WTC11 (cell line): ENCODE results near the gene TMTC1. TPM values are rescaled to one million over a fixed set of nuclear protein-coding genes. Genes with fewer than 3 reads are reported as not detected.

Experiments used
- ATAC-seq: fragments of 200-7000 bp; cut with Tn5 transposase; 2 replicates; pipeline ENCODE4 v1.10.0; 2021; ENCODE audit warnings: mild to moderate bottlenecking, moderate library complexity
- CTCF ChIA-PET: fragments of 300-600 bp; sonication (Branson Sonifier 250); formaldehyde crosslinking; loops from one replicate; lab custom pipeline; 2021; ENCODE audit warnings: antibody characterized with exemption; lab: Charles Lee
- POLR2A ChIA-PET: fragments of 350-600 bp; sonication (Branson Sonifier 250); formaldehyde crosslinking; loops from one replicate; lab custom pipeline; 2021; ENCODE audit warnings: antibody characterized with exemption; lab: Charles Lee
- DNase-seq: peaks from one replicate; pipeline ENCODE4 v3.0.0; 2021; ENCODE audit warnings: low spot score
- H3K27ac Mint-ChIP-seq: 2 replicates; pipeline ENCODE4 v1.8.0; 2021; ENCODE audit warnings: mixed read lengths
- H3K27me3 Mint-ChIP-seq: 2 replicates; pipeline ENCODE4 v1.8.0; 2021; ENCODE audit warnings: low read depth, mild to moderate bottlenecking, moderate library complexity, mixed read lengths
- H3K36me3 Mint-ChIP-seq: 2 replicates; pipeline ENCODE4 v1.8.0; 2021; ENCODE audit warnings: mixed read lengths
- H3K4me1 Mint-ChIP-seq: 2 replicates; pipeline ENCODE4 v1.8.0; 2022; ENCODE audit warnings: mixed read lengths
- H3K4me3 Mint-ChIP-seq: 2 replicates; pipeline ENCODE4 v1.8.0; 2021; ENCODE audit warnings: mild to moderate bottlenecking, moderate library complexity, mixed read lengths
- H3K9me3 Mint-ChIP-seq: 2 replicates; pipeline ENCODE4 v1.8.0; 2021; ENCODE audit warnings: mixed read lengths
- ATF1 ChIP-seq: sonication (generic); formaldehyde crosslinking; IDR thresholded peaks from 2 replicates; pipeline ENCODE4 v1.8.1; 2023; ENCODE audit warnings: mild to moderate bottlenecking, moderate library complexity, missing genetic modification reagents
- ELF4 ChIP-seq: sonication (generic); formaldehyde crosslinking; IDR thresholded peaks from 2 replicates; pipeline ENCODE4 v1.8.1; 2022; ENCODE audit warnings: low read depth, mild to moderate bottlenecking, moderate library complexity, missing genetic modification reagents
- FOXJ3 ChIP-seq: sonication (generic); formaldehyde crosslinking; IDR thresholded peaks from 2 replicates; pipeline ENCODE4 v1.9.0; 2021; ENCODE audit warnings: missing genetic modification reagents, mild to moderate bottlenecking, borderline replicate concordance
- FOXK1 ChIP-seq: sonication (generic); formaldehyde crosslinking; IDR thresholded peaks from 2 replicates; pipeline ENCODE4 v1.8.0; 2022; ENCODE audit warnings: mild to moderate bottlenecking, moderate library complexity, missing genetic modification reagents
- FOXP1 ChIP-seq: sonication (generic); formaldehyde crosslinking; IDR thresholded peaks from 2 replicates; pipeline ENCODE4 v1.8.0; 2022; ENCODE audit warnings: missing genetic modification reagents, mild to moderate bottlenecking, moderate library complexity, borderline replicate concordance
- GABPB1 ChIP-seq: sonication (generic); formaldehyde crosslinking; IDR thresholded peaks from 2 replicates; pipeline ENCODE4 v1.8.1; 2023; ENCODE audit warnings: mild to moderate bottlenecking, missing genetic modification reagents
- GRHL2 ChIP-seq: fragments of 250-450 bp; sonication (Bioruptor Pico); IDR thresholded peaks from 2 replicates; pipeline ENCODE4 v1.8.0; 2022; ENCODE audit warnings: mild to moderate bottlenecking, moderate library complexity; ENCODE audit not compliant: insufficient replicate concordance, severe bottlenecking
- GTF2I ChIP-seq: fragments of 250-450 bp; sonication (Bioruptor Pico); conservative IDR thresholded peaks from 2 replicates; pipeline ENCODE4 v1.4.0; 2021; ENCODE audit warnings: mild to moderate bottlenecking
- HMGA2 ChIP-seq: fragments of 250-450 bp; sonication (Bioruptor Pico); IDR thresholded peaks from 2 replicates; pipeline ENCODE4 v1.4.0; 2021; ENCODE audit warnings: mild to moderate bottlenecking, moderate library complexity
- MXD4 ChIP-seq: fragments of 250-450 bp; sonication (Bioruptor Pico); IDR thresholded peaks from 2 replicates; pipeline ENCODE4 v1.8.0; 2021; ENCODE audit warnings: mild to moderate bottlenecking, moderate library complexity, borderline replicate concordance
- NFE2L1 ChIP-seq: sonication (generic); formaldehyde crosslinking; IDR thresholded peaks from 2 replicates; pipeline ENCODE4 v1.8.1; 2023; ENCODE audit warnings: missing genetic modification reagents
- NR2C2 ChIP-seq: sonication (generic); formaldehyde crosslinking; IDR thresholded peaks from 2 replicates; pipeline ENCODE4 v1.8.0; 2022; ENCODE audit warnings: mild to moderate bottlenecking, missing genetic modification reagents
- PREB ChIP-seq: sonication (generic); formaldehyde crosslinking; IDR thresholded peaks from 2 replicates; pipeline ENCODE4 v1.8.1; 2022; ENCODE audit warnings: mild to moderate bottlenecking, missing genetic modification reagents, moderate library complexity, borderline replicate concordance
- PRRX2 ChIP-seq: fragments of 250-450 bp; sonication (Bioruptor Pico); IDR thresholded peaks from 2 replicates; pipeline ENCODE4 v1.8.0; 2021; ENCODE audit warnings: mild to moderate bottlenecking
- USF1 ChIP-seq: sonication (generic); formaldehyde crosslinking; IDR thresholded peaks from 2 replicates; pipeline ENCODE4 v1.8.0; 2022; ENCODE audit warnings: mild to moderate bottlenecking, missing genetic modification reagents
- ZNF219 ChIP-seq: sonication (generic); formaldehyde crosslinking; IDR thresholded peaks from 2 replicates; pipeline ENCODE4 v1.8.0; 2023; ENCODE audit warnings: missing genetic modification reagents, mild to moderate bottlenecking, borderline replicate concordance
- ZNF263 ChIP-seq: sonication (generic); formaldehyde crosslinking; IDR thresholded peaks from 2 replicates; pipeline ENCODE4 v1.8.1; 2022; ENCODE audit warnings: low read depth, mild to moderate bottlenecking, moderate library complexity, missing genetic modification reagents
- ZNF317 ChIP-seq: sonication (generic); formaldehyde crosslinking; IDR thresholded peaks from 2 replicates; pipeline ENCODE4 v1.8.1; 2023; ENCODE audit warnings: low read depth, mild to moderate bottlenecking, moderate library complexity, missing genetic modification reagents, borderline replicate concordance
- ZNF532 ChIP-seq: fragments of 250-450 bp; sonication (Bioruptor Pico); IDR thresholded peaks from 2 replicates; pipeline ENCODE4 v1.9.0; 2021; ENCODE audit warnings: mild to moderate bottlenecking, borderline replicate concordance
- total RNA-seq: library from RNA; stranded (reverse); gene quantifications from 3 replicates; pipeline ENCODE4 v1.2.3, GENCODE V29; 2021

TMTC1 gene
- total RNA-seq, 1 experiment from 2014 or later, result 17.3 TPM

GRCh38 chr12:29728030-29728429, 55.7 kb downstream of the TMTC1 start:
- no peaks in the 10 kb centered on the region for H3K36me3 Mint-ChIP-seq
- TF ChIP-seq ATF1 (CRISPR knock-in tag) (no peak), USF1 (CRISPR knock-in tag) (no peak), HMGA2 (no peak), ZNF219 (CRISPR knock-in tag) (no peak), MXD4 (CRISPR knock-in tag) (no peak), FOXP1 (CRISPR knock-in tag) (no peak), GRHL2 (CRISPR knock-in tag) (no peak), ZNF532 (CRISPR knock-in tag) (no peak), PREB (CRISPR knock-in tag) (no peak), NFE2L1 (no peak), FOXJ3 (no peak), FOXK1 (CRISPR knock-in tag) (no peak)
- TF ChIP-seq, all 79 proteins: peak for 0
- ChIA-PET POLR2A (no interaction called here), CTCF (no interaction called here)
- DNase-seq (no peak), ATAC-seq (no peak)
- H3K27me3 Mint-ChIP-seq, result peaks cover 7% of the 10 kb centered on the region; the same call in 1 of the 2 replicates
- no peak overlapping the region for H3K4me3 Mint-ChIP-seq
- H3K9me3 Mint-ChIP-seq, result no peaks in the 10 kb centered on the region
- H3K27ac Mint-ChIP-seq, result no peak overlapping the region
- peaks cover 22% of the 10 kb centered on the region for H3K4me1 Mint-ChIP-seq

- Mint-ChIP-seq H3K36me3 (no peaks in the 10 kb centered on the region), H3K27me3 (peaks cover 7% of the 10 kb centered on the region; the same call in 1 of the 2 replicates), H3K4me3 (no peak overlapping the region), H3K4me1 (peaks cover 22% of the 10 kb centered on the region), H3K9me3 (no peaks in the 10 kb centered on the region), H3K27ac (no peak overlapping the region)
- ATAC-seq (no peak), DNase-seq (no peak)
- CTCF ChIA-PET, result no interaction called here
- no peak for TF ChIP-seq NR2C2 (CRISPR knock-in tag)
- no peak for TF ChIP-seq USF1 (CRISPR knock-in tag)
- no peak for TF ChIP-seq ZNF263 (CRISPR knock-in tag)
- no peak for TF ChIP-seq GABPB1
- no peak for TF ChIP-seq ZNF317 (CRISPR knock-in tag)
- TF ChIP-seq GTF2I (CRISPR knock-in tag), result no peak
- no peak for TF ChIP-seq PRRX2 (CRISPR knock-in tag)
- no peak for TF ChIP-seq ELF4 (CRISPR knock-in tag)
- POLR2A ChIA-PET, result no interaction called here
Measured at GRCh38 chr12:29726741-29727348, 56.9 kb downstream of the TMTC1 start.
